Measurements from ENCODE around the gene ZNF595. TPM values are rescaled to one million over a fixed set of nuclear protein-coding genes. Genes with fewer than 3 reads are reported as not detected.
A peak's percentile ranks its signal among the peaks of the same experiment; 100 is the strongest.
"Not testable (repeated sequence)": the region's sequence is repeated elsewhere in the genome, so short reads cannot be mapped to it uniquely, and the experiment has no call there.

The ZNF595 gene
- total RNA-seq, 1 donor = 15.5 TPM

- no peak for DNase-seq (ENCODE audit: low read depth)
- TF ChIP-seq CTCF (IDR thresholded peaks at IDR 0.05; ENCODE audit: insufficient read depth, low read length) = no peak
- H3K4me3 ChIP-seq (ENCODE audit: low read depth, low read length) = no peak overlapping the region
Observed at GRCh38 chr4:121408-122084, 68.4 kb downstream of the ZNF595 start.

- peak overlapping the region; percentile 88 for H3K4me3 ChIP-seq (ENCODE audit: low read depth, low read length)
- DNase-seq (ENCODE audit: low read depth) = not testable (repeated sequence)
Observed at GRCh38 chr4:123922-124274, 70.8 kb downstream of the ZNF595 start.

GRCh38 chr4:124275-125081 is 71.4 kb downstream of the ZNF595 start, which contains the start of gene ZNF718:
Gene ZNF718 (plus strand): TSS chr4:124501. CDS start chr4:124671, 170 bp downstream.
- TF ChIP-seq CTCF (IDR thresholded peaks at IDR 0.05; ENCODE audit: insufficient read depth, low read length) = no peak
- peak within 1 kb of the TSS; percentile 88 for H3K4me3 ChIP-seq (ENCODE audit: low read depth, low read length)
- peak; percentile 97 for DNase-seq (ENCODE audit: low read depth)

- TF ChIP-seq CTCF (IDR thresholded peaks at IDR 0.05; ENCODE audit: insufficient read depth, low read length) = no peak
- peak; percentile 7 for DNase-seq (ENCODE audit: low read depth)
Observed at GRCh38 chr4:125091-125771, 72.1 kb downstream of the ZNF595 start.

GRCh38 chr4:125833-126232 is 72.7 kb downstream of the ZNF595 start:
- DNase-seq (ENCODE audit: low read depth) = no peak
- no peak for TF ChIP-seq CTCF (IDR thresholded peaks at IDR 0.05; ENCODE audit: insufficient read depth, low read length)
- H3K4me3 ChIP-seq (ENCODE audit: low read depth, low read length) = peak overlapping the region; percentile 88

More at GRCh38 chr4:125091-125771, 72.1 kb downstream of the ZNF595 start:
- peak overlapping the region; percentile 88 for H3K4me3 ChIP-seq (ENCODE audit: low read depth, low read length)

- no peak overlapping the region for H3K4me3 ChIP-seq (ENCODE audit: low read depth, low read length)
- TF ChIP-seq CTCF (IDR thresholded peaks at IDR 0.05; ENCODE audit: insufficient read depth, low read length) = no peak
- no peak for DNase-seq (ENCODE audit: low read depth)
Observed at GRCh38 chr4:132483-132882, 79.4 kb downstream of the ZNF595 start.

Other genes starting within 250 kb of the ZNF595 start
- gene ZNF718, start 71.2 kb downstream of the ZNF595 start, total RNA-seq (ENCODE audit: low replicate concordance) = 4.5 and 9.6 TPM in 2 replicates

Data from fibroblast of the aortic adventitia (primary cell).